Thoracic aorta (tissue), 2 donors: ENCODE results near the gene SAP30BP. TPM values are rescaled to one million over a fixed set of nuclear protein-coding genes. Genes with fewer than 3 reads are reported as not detected.

ENCODE experiments used
- ATAC-seq: fragments of 150-250 bp; one replicate; pipeline ENCODE4 v1.8.0; 2017; ENCODE audit warnings: low read depth; ENCODE audit not compliant: insufficient number of reproducible peaks, low FRiP score
- DNase-seq: peaks from one replicate; pipeline ENCODE4 v3.0.0-alpha.2; 2020; ENCODE audit warnings: low spot score
- H3K27ac ChIP-seq, 2 donors: fragments of 200-600 bp; sonication (generic); 1 replicate in 1 of 2; 2 replicates in 1 of 2; pipeline ENCODE4 v1.5.1; 2016; ENCODE audit warnings: mild to moderate bottlenecking in 2 of 2, moderate library complexity in 2 of 2
- H3K27me3 ChIP-seq: fragments of 200-600 bp; sonication (generic); replicated peaks from 2 replicates; pipeline ENCODE4 v1.6.0; 2016; ENCODE audit warnings: mild to moderate bottlenecking; ENCODE audit not compliant: insufficient read depth
- H3K36me3 ChIP-seq: fragments of 200-600 bp; sonication (generic); one replicate; pipeline ENCODE4 v1.5.1; 2016
- H3K4me1 ChIP-seq, 2 donors: fragments of 200-600 bp; sonication (generic); 1 replicate in 1 of 2; 2 replicates in 1 of 2; pipeline versions ENCODE4 v1.5.1 to v1.6.0; 2016; ENCODE audit warnings: low read depth in 2 of 2, mild to moderate bottlenecking in 1 of 2; ENCODE audit not compliant: control insufficient read depth in 1 of 2
- H3K4me3 ChIP-seq: fragments of 200-600 bp; sonication (generic); 2 replicates; pipeline ENCODE4 v1.5.1; 2016; ENCODE audit warnings: mild to moderate bottlenecking
- H3K9me3 ChIP-seq: fragments of 200-600 bp; sonication (generic); 2 replicates; pipeline ENCODE4 v1.5.1; 2016
- total RNA-seq, 2 donors: library from RNA; depleted of rRNA; stranded (reverse); fragments of >200 nt; gene quantifications; one replicate each; pipeline versions ENCODE4 v1.1.0 to v1.2.3, GENCODE V29; 2016
- TF ChIP-seq, protein P1 (sequence below): fragments of 200-600 bp; sonication (generic); IDR thresholded peaks from one replicate; pipeline ENCODE4 v1.5.1; 2019; ENCODE audit warnings: antibody characterized with exemption

Gene SAP30BP
- total RNA-seq, 2 donors from 2014 or later, result 65.1 to 70.4 TPM

DNA sequence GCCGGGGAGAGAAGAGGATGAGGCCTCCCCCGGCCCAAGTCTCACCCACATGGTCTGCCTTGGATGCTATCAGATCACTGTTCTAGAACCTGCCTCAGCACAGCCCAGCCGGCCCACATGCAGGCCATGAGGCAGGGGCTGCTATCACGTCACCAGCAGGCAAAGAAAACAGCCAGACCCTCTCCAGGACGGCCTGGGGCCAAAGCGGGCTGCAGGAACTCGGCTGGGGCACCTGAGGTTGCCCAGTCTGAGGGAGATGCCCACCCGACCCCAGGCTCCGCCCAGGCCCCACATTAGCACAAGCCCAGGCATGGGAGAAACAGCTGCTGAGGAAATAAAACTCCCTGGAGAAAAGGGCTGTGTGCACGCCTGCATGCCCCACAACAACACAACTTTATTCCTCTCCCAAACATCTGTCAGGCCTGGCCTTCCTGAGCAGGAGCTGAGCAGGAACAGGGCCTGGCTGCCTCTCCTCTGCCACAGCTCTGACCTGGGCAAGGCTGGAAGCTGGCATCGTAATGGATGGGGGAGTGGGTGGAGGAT lies 40.6 kb upstream of the SAP30BP start:
- DNase-seq (no peak), ATAC-seq (no peak)
- H3K9me3 ChIP-seq, result no peaks in the 10 kb centered on the region
- TF ChIP-seq, protein P1, sequence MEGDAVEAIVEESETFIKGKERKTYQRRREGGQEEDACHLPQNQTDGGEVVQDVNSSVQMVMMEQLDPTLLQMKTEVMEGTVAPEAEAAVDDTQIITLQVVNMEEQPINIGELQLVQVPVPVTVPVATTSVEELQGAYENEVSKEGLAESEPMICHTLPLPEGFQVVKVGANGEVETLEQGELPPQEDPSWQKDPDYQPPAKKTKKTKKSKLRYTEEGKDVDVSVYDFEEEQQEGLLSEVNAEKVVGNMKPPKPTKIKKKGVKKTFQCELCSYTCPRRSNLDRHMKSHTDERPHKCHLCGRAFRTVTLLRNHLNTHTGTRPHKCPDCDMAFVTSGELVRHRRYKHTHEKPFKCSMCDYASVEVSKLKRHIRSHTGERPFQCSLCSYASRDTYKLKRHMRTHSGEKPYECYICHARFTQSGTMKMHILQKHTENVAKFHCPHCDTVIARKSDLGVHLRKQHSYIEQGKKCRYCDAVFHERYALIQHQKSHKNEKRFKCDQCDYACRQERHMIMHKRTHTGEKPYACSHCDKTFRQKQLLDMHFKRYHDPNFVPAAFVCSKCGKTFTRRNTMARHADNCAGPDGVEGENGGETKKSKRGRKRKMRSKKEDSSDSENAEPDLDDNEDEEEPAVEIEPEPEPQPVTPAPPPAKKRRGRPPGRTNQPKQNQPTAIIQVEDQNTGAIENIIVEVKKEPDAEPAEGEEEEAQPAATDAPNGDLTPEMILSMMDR, result no peak
- no peak overlapping the region for H3K27ac ChIP-seq
- H3K36me3 ChIP-seq, result peaks cover 21% of the 10 kb centered on the region
- no peak overlapping the region for H3K4me3 ChIP-seq
- no peaks in the 10 kb centered on the region for H3K27me3 ChIP-seq
- H3K4me1 ChIP-seq, result no peaks in the 10 kb centered on the region

DNA sequence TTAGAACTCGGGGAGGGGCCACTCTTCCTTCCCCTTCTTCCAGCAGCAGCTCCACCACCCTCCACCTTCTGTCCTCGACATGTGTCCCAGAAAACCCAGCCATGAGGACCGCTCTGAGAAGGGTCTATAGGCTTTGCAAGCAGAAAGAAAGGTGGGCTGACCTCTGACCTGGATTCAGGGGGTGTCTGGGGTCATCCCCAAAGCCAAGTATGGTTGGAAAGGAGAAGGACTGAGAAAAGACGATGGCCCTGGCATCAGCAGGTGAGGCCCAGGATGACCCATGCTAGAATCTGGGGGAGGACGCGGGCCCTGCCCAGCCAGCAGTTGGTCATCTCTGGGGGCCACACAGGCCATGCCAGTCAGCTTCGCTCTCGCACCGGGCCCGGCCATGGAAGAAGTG lies 40.0 kb upstream of the SAP30BP start:
- Histone ChIP-seq H3K36me3 (peaks cover 21% of the 10 kb centered on the region), H3K4me1 (no peaks in the 10 kb centered on the region), H3K9me3 (no peaks in the 10 kb centered on the region), H3K4me3 (no peak overlapping the region), H3K27ac (no peak overlapping the region), H3K27me3 (no peaks in the 10 kb centered on the region)
- TF ChIP-seq, protein P1, result no peak
- no peak for DNase-seq
- ATAC-seq, result no peak

DNA sequence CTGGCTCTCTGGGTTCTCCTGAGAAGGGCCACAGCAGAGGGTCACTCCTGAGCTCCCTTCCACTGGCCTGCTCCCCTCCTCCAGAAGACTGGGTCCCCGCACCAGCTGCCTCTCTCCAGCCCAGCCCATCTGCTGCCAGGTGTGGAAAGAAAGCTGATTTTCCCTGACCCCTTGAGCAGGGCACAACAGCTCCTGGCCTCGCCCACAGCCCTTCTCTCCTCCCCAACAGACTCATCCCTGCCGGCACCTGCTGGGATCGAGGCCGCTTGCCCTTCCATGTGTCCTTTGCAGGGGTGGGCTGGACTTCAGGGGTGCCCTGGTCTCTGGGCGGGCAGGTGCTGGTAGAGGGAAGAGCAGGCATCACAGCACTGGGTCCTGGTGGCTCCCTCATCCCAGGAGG lies 38.7 kb upstream of the SAP30BP start:
- Histone ChIP-seq H3K4me1 (peaks cover 4 to 11% of the 10 kb centered on the region in 2 donors), H3K27ac (no peak overlapping the region), H3K9me3 (no peaks in the 10 kb centered on the region), H3K27me3 (no peaks in the 10 kb centered on the region), H3K4me3 (no peak overlapping the region), H3K36me3 (peaks cover 21% of the 10 kb centered on the region)
- DNase-seq (no peak), ATAC-seq (no peak)
- TF ChIP-seq, protein P1, result no peak

DNA sequence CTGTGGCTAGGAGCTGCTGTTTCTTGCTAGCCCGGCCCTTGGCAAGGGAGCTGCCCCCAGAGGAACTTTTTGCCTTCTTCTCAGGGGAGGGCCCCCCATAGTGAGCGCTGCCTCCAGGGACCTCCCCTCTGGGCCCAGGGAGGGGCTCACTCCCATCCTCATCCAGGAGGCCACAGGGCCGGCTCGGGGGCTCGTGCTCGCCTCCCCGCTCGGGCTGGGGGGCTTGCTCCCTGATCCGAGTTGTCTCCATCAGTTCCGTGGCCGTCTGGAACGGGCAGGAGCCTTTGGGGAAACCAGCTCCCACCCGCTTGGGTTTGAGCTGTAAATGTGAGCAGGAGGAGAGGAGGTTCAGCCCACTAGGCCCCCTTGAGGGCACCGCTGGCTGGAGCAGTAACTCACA lies 38.0 kb upstream of the SAP30BP start:
- peaks cover 21% of the 10 kb centered on the region for H3K36me3 ChIP-seq

DNA sequence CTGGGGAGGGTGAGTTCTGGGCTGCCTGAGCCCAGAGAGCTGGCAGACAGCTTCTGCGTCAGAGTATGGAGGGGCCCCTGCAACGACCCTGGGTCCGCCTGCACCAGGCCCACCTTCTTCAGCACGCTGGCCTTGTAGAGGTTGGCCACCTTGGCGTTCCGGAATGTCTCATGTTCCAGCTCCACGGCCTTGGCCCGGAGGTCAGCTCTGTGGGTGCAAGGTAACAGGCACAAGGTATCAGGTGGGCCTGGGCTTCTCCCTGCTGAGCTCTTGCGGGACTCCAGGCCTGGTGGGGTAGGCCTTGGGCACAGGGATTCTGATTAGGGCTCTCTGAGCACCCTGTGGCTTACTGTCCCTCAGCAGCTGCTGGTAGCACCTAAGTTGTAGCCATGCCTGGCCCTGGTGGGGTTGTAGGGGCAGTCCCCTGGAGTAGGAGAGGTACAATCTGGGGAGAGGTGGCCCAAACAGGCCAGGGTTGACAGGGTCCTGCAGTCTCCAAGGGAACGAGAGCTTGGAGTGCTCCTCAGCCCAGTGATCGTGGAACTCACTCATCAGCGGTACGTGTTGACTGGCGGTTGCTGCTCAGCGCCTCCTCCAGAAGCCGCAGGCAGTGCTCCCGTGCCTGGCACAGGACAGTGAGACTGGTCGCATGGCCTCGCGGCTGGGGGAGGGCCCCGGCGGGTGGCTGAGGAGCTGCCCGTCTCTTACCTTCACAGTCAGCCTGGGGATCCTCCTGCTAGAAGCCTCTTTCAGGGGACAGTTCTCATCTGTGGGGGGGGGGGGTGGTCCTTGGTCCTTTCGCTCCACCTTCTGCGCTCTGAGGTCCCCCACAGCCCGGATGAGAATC lies 36.8 kb upstream of the SAP30BP start:
- no peaks in the 10 kb centered on the region for H3K27me3 ChIP-seq
- DNase-seq (no peak), ATAC-seq (no peak)
- H3K36me3 ChIP-seq, result peaks cover 21% of the 10 kb centered on the region
- no peaks in the 10 kb centered on the region for H3K9me3 ChIP-seq
- peaks cover 10 to 23% of the 10 kb centered on the region in 2 donors for H3K4me1 ChIP-seq
- TF ChIP-seq, protein P1, result no peak
- no peak overlapping the region for H3K4me3 ChIP-seq
- no peak overlapping the region for H3K27ac ChIP-seq

More for the DNA sequence above, 38.0 kb upstream of the SAP30BP start:
- ATAC-seq (no peak), DNase-seq (no peak)
- TF ChIP-seq, protein P1, result no peak
- H3K9me3 ChIP-seq, result no peaks in the 10 kb centered on the region
- no peak overlapping the region for H3K27ac ChIP-seq
- no peak overlapping the region for H3K4me3 ChIP-seq
- peaks cover 8 to 19% of the 10 kb centered on the region in 2 donors for H3K4me1 ChIP-seq
- H3K27me3 ChIP-seq, result no peaks in the 10 kb centered on the region
